BE2C (cell line): ENCODE measurements around the gene PIK3CD.
"Not testable (repeated sequence)": the region's sequence is repeated elsewhere in the genome, so short reads cannot be mapped to it uniquely, and the experiment has no call there.

Source experiments
- DNase-seq: peaks from one replicate; pipeline ENCODE4 v3.0.0-alpha.2; 2020
- H3K27me3 ChIP-seq: fragments of 250-450 bp; sonication (Bioruptor Pico); 2 replicates; pipeline ENCODE4 v1.5.1; 2020; ENCODE audit warnings: mild to moderate bottlenecking
- H3K36me3 ChIP-seq: fragments of 250-450 bp; sonication (Bioruptor Pico); 2 replicates; pipeline ENCODE4 v1.5.1; 2020; ENCODE audit warnings: mild to moderate bottlenecking
- H3K4me1 ChIP-seq: fragments of 250-450 bp; sonication (Bioruptor Pico); 2 replicates; pipeline ENCODE4 v1.5.1; 2020
- H3K4me3 ChIP-seq: 2 replicates; pipeline ENCODE4 v1.5.1; 2011; ENCODE audit warnings: low read depth, low read length
- H3K9me3 ChIP-seq: fragments of 250-450 bp; sonication (Bioruptor Pico); 2 replicates; pipeline ENCODE4 v1.5.1; 2020
- TF ChIP-seq, protein P1 (sequence below): IDR thresholded peaks from 2 replicates; pipeline ENCODE4 v1.5.1; 2012; ENCODE audit warnings: mild to moderate bottlenecking, low read depth, low read length

The PIK3CD gene

DNA sequence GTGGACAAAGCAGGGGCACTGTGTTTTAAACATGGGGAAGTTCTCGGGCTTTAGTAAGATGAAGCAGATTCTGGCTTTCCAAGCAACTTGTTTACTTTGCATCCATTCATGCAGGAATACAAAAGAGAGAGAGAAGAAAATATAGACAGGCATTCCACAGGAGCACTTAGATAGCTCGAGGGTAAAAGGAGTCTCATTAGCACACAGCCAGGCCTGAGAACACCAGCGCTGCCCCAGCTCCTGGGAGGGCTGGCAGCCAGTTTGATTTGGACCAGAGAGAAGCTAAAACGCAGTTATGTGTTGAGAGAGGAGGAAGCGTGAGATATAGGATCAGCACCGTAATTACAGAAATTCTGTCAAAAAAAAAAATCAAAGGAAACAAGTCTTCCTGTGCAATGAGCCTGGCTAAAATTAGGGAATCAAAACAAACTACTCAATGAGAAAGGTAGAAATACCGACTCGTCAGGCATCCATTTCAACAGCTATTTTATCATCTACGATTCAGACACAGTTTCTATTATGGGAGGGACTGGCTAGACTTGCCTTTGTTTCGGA is 104.0 kb downstream of the PIK3CD start:
- Histone ChIP-seq H3K4me3 (no peak overlapping the region), H3K4me1 (no peaks in the 10 kb centered on the region), H3K27me3 (no peaks in the 10 kb centered on the region), H3K9me3 (no peaks in the 10 kb centered on the region), H3K36me3 (no peaks in the 10 kb centered on the region)
- TF ChIP-seq, protein P1, sequence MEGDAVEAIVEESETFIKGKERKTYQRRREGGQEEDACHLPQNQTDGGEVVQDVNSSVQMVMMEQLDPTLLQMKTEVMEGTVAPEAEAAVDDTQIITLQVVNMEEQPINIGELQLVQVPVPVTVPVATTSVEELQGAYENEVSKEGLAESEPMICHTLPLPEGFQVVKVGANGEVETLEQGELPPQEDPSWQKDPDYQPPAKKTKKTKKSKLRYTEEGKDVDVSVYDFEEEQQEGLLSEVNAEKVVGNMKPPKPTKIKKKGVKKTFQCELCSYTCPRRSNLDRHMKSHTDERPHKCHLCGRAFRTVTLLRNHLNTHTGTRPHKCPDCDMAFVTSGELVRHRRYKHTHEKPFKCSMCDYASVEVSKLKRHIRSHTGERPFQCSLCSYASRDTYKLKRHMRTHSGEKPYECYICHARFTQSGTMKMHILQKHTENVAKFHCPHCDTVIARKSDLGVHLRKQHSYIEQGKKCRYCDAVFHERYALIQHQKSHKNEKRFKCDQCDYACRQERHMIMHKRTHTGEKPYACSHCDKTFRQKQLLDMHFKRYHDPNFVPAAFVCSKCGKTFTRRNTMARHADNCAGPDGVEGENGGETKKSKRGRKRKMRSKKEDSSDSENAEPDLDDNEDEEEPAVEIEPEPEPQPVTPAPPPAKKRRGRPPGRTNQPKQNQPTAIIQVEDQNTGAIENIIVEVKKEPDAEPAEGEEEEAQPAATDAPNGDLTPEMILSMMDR: no peak
- no peak for DNase-seq

DNA sequence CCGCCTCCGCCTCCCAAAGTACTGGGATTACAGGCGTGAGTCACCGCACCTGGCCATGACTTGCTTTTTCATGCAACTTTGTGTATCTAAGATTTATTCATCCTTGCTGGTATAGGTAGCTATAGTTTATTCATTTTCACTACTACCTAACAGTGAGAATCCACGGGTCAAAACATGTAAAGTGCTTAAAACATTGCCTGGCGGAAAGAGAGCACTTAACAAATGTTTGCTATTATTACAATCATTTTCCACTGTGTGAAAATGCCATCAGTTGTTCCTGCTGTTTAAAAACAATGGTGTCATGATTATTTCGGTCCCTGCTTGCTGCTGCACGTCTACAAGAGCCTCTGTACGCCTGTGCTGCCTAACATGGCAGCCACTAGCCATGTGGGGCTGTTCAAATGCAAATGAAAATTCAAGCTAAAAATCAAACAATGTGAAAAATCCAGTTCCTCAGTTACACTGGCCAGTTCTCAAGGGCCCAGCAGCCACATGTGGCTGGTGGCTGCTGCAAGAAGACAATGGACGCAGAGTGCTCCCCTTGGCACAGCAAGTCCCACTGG is 107.1 kb downstream of the PIK3CD start:
- no peaks in the 10 kb centered on the region for H3K9me3 ChIP-seq
- no peak for DNase-seq
- H3K4me3 ChIP-seq: no peak overlapping the region
- TF ChIP-seq, protein P1: no peak
- no peaks in the 10 kb centered on the region for H3K36me3 ChIP-seq
- no peaks in the 10 kb centered on the region for H3K27me3 ChIP-seq
- H3K4me1 ChIP-seq: no peaks in the 10 kb centered on the region

DNA sequence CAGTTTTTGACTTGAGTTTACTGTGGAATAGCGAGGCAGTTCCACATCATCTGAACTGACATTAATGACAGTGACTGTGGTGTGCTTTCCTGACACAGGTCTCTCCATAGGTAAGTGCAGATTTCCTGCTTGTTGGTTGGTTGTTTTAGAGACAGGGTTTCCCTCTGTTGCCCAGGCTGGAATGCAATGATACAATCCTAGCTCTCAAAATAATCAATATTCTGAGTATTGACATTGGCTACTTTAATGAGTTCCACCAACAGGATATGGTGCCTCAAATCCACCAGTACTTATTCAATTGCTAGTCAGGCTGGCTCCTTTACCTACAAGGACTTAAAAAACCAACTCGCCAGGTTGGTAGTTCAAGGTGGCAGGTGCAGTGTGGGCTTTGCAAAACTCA is 108.4 kb downstream of the PIK3CD start:
- no peak for DNase-seq
- H3K4me1 ChIP-seq: no peaks in the 10 kb centered on the region
- H3K27me3 ChIP-seq: no peaks in the 10 kb centered on the region
- no peak overlapping the region for H3K4me3 ChIP-seq
- no peaks in the 10 kb centered on the region for H3K9me3 ChIP-seq
- H3K36me3 ChIP-seq: no peaks in the 10 kb centered on the region
- TF ChIP-seq, protein P1: no peak

DNA sequence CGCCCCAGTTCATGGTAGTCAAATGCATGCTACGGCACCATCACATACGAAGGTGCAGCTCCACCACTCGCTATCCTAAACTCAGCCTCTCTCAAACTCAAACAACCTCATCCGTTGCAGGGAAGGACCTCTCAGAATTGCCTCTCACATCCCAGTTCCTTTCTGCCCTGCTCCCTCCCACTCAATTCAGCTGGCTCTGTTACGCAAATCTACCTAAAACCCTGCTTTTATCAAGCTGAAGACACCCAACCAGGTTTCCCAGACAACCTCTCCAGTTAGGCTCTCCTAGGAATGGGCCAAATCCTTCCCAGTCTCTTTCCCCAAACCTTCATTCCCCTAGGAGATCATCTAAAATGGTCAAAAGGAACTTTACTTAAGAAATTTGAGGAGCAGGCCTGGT is 109.3 kb downstream of the PIK3CD start:
- DNase-seq: no peak
- Histone ChIP-seq H3K9me3 (no peaks in the 10 kb centered on the region), H3K4me3 (no peak overlapping the region), H3K4me1 (no peaks in the 10 kb centered on the region), H3K36me3 (no peaks in the 10 kb centered on the region), H3K27me3 (no peaks in the 10 kb centered on the region)
- TF ChIP-seq, protein P1: no peak

DNA sequence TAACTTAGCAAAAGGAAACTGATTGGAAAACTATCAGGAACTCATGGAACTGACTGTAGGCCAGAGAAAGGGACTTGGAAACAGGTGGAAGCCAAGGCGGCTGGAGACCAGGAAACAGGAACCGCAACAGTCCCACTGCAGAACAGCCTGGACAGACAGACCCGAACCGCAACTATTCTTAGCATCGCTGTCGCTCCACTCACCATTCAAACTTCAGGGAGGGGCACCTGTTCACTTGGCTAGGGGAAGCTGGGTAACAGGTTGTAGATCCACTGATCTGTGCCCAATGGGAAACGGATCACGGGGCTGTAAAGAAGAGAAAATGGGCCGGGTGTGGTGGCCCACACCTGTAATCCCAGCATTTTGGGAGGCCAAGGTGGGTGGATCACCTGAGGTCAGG is 110.3 kb downstream of the PIK3CD start:
- Histone ChIP-seq H3K9me3 (no peaks in the 10 kb centered on the region), H3K36me3 (no peaks in the 10 kb centered on the region), H3K27me3 (no peaks in the 10 kb centered on the region), H3K4me1 (no peaks in the 10 kb centered on the region), H3K4me3 (no peak overlapping the region)
- TF ChIP-seq, protein P1: no peak
- DNase-seq: no peak

DNA sequence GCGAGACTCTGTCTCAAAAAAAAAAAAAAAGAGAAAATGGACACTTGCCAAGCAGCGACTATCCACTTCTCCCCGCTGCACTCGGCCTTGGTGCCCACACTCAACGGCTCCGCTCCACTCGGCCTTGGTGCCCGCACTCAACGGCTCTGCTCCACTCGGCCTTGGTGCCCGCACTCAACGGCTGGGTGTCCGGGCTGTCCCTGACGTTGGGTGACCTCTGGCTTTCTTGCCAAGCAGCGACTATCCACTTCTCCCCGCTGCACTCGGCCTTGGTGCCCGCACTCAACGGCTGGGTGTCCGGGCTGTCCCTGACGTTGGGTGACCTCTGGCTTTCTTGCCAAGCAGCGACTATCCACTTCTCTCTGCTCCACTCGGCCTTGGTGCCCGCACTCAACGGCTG is 110.9 kb downstream of the PIK3CD start:
- H3K9me3 ChIP-seq, H3K27me3 ChIP-seq, H3K36me3 ChIP-seq, H3K4me1 ChIP-seq, H3K4me3 ChIP-seq, DNase-seq: not testable (repeated sequence)
